Measurements from ENCODE around the gene OR2V2.

DNA sequence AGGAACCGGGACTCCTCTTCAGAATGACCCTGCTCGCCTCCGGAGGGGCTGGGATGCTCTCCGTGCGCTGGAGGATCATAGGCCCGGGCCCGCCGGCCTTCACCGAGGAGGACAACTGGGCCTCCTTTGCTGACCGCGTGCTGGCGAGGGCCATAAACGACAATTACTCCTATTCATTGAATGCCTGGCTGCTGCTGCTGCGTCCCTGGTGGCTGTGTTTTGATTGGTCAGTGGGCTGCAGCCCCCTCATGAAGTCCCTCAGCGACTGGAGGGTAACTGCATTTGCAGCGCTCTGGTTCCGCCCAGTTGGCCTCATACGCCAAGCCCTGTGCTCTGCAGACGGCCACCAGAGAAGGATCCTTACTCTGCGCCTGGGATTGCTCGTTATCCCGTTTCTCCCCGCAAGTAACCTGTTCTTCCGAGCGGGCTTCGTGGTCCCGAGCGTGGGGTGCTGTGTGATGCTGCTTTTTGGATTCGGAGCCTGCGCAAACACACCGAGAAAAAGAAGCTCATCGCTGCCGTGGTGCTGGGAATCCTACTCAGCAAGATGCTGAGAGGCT, 33.0 kb upstream of the OR2V2 start:
- TF ChIP-seq, protein P1, sequence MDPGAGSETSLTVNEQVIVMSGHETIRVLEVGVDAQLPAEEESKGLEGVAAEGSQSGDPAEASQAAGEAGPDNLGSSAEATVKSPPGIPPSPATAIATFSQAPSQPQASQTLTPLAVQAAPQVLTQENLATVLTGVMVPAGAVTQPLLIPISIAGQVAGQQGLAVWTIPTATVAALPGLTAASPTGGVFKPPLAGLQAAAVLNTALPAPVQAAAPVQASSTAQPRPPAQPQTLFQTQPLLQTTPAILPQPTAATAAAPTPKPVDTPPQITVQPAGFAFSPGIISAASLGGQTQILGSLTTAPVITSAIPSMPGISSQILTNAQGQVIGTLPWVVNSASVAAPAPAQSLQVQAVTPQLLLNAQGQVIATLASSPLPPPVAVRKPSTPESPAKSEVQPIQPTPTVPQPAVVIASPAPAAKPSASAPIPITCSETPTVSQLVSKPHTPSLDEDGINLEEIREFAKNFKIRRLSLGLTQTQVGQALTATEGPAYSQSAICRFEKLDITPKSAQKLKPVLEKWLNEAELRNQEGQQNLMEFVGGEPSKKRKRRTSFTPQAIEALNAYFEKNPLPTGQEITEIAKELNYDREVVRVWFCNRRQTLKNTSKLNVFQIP (CRISPR knock-in tag; IDR thresholded peaks at IDR 0.05; ENCODE audit: borderline replicate concordance, low read depth), result no peak
- no peak for TF ChIP-seq ZNF70 (CRISPR knock-in tag; IDR thresholded peaks at IDR 0.05)
